CD4-positive, alpha-beta T cell treated with Interleukin-12 subunit alpha and Interleukin-12 subunit beta, for 1 hour (primary cell): ENCODE results near the gene SEMA3C.
"Not testable (repeated sequence)": the region's sequence is repeated elsewhere in the genome, so short reads cannot be mapped to it uniquely, and the experiment has no call there.

Experiments used
- DNase-seq: peaks from one replicate; pipeline ENCODE4 v3.0.0-alpha.2; 2020

SEMA3C gene

DNA sequence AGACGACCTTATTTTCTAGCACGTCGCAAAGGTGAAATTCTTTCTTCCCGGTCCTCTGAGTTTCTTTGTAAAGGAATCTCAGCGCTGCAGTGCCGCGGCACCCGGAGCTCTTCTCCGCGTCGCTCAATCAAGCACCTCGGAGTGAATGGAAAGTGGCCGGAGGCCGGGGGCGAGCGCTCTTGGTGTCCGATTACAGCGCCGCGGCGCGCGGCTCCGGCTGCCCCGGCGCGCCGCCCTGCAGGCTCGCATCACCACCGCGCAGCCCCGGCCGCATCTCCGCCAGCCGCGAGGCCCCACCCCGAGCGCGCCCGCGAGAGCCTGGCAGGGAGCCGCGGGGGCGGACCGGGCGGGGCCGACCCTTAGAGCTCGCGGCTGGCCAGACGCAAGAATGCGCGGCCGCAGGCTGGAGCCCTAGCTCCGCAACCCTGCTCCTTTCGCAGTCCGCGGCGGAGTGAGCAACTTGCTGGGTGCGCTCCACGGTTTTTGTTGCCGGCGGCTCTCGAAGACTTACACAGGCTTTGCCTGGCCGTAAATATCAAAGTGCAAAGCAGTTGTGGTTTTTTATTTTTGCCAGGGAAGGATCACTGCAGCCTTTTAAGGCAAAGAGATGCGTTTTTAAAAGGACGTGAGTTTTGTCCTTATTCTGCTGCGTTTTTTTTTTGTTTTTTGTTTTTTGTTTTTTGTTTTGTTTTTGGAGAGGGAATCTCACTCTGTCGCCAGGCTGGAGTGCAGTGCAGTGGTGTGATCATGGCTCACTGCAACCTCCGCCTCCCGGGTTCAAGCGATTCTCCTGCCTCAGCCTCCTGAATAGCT lies at the start of gene SEMA3C:
TSS of gene SEMA3C (minus strand) at position 143 of the 813 bp plus-strand sequence. CDS start 2,270 bp downstream, outside the sequence.
- no peak for DNase-seq

DNA sequence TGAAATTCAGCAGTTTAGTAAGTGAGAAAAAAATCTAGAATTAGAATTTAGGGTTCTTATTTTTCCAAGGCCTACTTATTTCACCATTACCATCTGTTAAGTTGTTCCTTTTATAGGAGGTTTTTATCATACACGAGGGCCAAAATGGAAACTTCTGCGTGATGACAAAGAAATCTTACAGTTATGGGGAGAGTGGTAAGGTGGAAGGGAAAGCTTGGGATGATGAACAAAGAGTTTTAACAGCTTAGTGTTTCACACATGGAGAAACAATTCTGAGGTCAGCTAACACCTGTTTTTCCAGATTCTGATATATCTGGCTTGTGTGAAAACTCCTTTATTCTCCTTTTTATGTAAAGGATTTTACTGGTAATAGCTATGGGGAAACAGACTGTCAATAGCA lies 49.8 kb upstream of the SEMA3C start:
- no peak for DNase-seq

DNA sequence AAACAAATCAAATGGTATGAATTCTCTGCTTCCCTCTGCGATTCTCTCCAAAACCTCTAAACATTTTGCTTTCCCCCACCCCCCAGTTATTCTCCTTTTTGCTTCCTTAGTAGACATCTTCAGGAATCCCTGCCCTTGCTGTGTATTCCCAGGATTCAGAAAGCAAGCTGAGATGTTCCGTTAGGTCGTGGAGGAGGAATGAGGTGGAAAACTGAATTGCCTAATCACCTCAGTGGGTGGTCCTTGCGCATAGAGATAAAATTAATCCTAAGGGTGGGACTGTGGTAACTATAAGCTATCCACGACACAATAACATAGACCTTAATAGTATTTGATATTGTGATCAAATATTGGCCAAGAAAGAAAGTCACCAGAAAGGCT lies 49.1 kb upstream of the SEMA3C start:
- no peak for DNase-seq

DNA sequence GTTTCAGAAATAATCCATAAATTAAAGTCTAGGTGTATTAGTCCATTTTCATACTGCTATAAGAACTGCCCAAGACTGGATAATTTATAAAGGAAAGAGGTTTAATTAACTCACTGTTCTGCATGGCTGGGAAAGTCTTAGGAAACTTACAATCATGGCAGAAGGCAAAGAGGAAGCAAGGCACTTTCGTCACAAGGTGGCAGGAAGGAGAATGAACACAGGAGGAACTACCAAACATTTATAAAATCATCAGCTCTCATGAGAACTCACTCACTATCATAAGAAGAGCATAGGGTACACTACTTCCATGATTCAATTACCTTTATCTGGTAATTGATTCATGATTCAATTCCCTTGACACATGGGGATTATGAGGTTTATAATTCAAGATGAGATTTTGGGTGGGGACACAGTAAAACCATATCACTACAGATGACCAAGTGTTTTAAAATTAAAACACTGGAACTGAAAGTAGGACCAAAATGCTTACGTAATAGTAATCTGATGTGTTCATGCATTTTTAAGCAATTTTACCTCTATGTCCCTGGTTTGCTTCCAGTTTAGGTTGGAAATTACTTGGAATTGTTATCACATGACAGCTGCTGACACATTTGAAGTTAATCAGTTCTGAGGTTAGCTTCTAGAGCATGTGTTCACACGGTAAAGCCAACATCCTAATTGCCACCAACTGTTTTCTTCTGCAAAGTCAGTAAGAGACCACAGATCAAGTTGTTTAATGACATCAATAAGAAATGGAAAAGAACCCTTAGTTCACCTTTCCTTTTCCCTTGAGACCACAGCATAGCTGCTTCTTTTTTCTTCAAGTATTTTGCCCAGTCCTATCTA lies 48.4 kb upstream of the SEMA3C start:
- DNase-seq = no peak

DNA sequence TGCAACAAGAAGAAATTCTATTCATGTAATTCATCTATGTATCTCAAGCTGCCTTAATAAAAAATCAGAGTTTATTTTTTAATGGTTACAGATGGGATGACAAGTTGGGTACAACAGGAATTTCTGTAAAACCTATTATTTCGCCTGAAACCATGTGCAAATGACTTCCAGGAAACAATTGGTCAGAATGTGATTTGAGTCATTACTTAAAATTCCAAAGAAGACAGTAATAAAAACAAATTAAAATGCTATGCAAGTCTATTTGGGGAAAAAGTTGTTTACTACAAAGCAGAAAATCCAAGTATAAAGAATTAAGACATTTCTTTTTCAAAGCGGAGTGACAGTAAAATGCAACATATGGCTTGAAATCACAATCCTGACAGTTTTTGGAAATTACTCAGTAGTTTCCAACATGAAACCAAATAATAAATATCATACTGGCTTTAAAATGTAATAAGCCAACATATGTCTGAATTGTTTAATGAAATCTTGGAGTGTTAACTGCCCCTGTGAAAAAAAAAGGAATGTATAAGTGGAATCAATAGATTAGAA lies 41.5 kb upstream of the SEMA3C start:
- DNase-seq = no peak

DNA sequence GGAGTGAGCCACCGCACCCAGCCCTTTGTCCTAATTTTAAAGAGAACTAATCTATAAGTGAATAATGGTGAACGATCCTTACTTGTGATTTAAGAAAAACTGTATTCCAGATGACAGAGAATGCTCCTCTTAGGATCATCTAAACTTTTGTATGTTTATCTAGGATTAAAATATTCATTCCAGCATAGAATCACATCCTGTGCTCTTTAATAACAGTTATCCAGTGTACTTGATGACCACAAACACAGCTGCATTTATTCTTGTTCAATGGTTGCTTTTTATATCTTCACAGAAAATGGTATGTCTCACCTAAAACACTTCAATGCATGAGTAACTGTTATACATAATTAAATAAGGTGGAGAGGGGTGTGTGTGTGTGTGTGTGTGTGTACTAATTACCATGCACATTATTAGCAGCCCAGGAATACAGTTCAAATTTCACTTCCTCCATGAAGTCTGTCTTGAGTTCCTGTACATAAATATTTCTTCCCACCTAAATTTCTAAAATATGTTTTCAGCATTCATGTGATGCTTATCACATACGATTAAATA lies 38.5 kb upstream of the SEMA3C start:
- DNase-seq = no peak

DNA sequence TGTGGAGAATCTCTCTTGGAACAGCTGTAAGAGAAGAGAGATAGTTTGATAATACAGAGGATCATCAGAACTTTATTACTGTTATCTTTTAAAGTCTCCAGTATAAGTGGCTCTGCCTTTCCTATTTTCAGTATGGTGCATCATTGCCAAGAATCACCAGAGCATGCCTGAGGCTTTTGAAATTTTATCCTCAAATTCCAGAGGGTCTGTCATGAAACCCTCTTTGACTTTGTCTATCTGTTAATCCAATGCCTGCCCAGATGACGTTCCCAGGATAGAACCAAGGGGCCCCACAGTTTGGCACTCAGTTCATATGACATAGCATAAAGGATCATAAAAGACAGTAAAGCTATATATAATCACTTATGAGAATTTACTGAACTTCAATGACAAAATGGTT lies 35.3 kb upstream of the SEMA3C start:
- DNase-seq = no peak

DNA sequence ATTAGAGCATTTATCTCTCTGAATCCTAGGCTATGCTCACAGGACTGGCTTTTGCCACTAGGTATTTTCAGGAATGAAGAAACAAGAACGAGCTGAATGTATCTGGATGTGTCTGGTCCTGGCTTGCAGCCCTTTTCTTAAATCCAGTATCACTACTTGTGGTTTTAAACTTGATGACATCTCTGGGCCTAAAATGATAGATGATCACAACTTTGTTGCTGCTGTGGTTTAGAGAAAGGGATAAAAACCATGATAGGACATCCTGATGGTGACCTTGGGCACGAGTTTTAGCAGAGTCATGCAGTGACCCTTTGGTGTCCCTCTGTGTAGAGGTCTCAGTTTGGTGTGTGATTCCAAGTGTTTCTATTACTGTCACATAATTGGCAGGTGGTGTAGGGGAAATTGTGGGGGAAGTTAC lies 31.7 kb upstream of the SEMA3C start:
- no peak for DNase-seq

DNA sequence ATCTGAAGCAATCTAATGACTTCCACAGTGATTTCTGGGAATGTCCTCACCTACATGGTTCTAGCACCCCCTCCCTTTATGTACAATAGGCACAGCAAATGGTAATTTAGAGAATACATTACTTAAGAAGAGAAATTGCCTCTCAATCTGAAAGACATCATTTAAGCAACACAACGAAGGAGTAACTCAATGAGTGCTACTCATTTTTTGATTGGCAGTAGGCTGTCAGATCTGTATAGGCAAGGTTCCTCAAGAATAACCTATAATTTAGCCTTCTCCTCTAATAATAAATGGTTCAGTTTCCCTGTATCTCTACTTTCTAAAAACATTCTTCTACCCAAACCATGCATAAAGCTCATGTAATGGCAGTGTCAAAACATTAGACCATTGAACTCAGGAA lies 30.6 kb upstream of the SEMA3C start:
- DNase-seq = no peak

DNA sequence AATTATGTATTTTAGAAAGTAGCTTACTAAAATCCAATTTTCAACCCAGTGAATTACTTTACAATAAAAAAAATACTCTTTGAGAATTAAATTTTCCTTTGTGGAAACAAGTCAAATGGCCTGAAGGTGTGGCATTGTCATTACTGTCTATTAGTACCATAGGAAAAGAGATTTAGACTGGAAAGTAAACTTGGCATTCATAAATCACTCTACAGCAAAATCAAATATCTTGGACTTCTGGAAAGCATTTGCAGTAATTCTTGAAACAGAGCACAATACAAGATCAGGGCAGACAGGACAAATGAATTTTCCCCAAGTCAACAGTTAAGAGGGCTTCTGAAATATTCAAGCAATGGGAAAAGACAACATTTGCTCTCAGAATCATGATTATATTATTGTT lies 28.0 kb upstream of the SEMA3C start:
- DNase-seq = no peak

DNA sequence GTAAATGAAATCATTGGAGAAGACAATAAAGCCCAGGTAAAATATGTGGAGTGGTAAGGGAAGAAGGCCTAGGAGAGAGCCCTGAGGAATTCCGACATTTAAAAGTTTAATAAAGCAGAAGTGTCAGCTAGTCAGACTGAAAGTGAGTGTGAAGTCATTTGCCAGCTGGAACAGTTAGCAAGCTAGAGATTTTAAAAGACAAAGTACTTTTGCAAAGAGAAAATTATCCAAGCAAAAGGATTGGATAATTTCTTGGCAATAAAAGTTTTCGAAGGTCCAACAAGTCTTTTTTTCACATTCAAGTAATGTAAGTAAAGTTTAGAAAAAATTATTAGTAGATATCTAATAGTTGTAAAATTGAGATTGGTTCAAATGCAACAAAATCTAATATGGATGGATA lies 27.1 kb upstream of the SEMA3C start:
- no peak for DNase-seq

DNA sequence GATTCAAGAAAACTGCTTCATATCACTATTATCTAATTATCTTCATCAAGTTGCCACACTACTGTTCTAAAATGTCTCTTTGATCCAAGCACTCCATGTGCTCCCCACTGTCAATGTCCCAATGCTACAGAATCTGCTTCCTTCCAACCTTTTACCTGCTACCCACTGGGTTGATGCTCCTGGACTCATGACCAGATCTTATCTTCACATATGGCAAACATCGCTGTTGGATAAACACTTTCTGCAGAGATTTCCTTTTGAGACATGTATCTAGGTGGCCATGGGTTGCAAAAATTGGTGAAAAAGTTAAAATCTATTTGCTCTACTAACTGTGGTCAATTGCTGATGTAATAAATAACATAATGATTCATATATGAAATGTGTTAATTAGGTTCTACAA lies 24.5 kb upstream of the SEMA3C start:
- DNase-seq = no peak

DNA sequence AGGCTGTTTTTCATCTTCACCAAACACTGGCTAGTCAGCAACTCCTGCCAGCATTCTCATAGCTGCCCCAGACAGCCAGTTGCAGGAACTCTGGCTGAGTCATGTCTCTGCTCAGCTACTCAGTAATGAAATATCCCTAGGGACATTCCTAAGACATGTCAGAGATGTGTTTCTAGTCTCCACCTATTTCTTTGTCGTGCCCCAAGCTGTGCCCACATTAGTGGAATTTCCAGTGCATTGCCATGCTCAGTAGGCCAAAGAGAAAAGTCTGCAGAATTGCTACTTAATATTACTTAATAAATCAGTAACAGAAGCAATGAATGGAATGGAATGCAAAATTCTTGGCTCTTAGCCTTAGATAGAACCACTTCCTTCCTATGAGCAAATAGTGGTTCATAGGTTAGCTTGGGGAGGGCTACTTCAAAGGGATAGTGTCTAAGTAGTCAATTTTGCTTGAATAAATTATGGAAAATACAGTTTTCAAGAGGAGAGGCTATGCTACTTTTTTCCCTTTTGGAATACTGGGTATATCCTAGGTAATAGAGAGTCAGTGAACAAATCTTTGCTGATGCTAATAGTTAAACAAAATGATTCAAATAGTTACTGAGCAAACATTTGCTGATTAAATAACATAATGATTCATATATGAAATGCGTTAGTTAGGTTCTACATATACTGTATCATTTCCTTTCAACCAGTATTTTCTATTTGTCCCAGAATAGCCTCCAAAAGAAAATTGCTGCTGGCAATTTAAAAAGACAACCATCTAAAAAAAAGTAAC lies 23.6 kb upstream of the SEMA3C start:
- no peak for DNase-seq

DNA sequence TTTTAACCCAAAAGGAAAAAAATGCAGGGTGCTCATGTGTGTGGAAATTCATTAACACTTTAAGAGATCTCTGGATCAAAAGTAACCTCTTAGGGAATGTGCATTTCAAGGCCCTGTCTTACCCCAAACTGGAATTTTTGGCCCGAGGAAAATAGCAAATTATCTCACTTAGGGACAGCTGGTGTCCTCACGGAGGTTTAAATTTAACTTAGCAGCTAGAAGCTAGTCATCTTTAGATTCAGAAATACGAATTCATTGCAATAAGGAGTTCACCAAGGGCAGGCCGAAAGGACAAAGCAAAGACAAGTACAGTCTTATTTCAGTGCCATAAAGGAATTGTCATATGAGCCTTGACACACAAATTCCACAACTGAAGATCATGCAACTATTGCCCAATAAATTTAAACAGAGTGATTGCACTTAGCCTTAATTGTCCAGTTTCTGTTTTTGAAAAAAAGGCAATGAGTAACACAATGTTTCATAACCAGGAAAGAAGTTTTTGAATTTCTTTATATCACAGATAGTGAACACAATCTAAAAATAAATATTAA lies 22.4 kb upstream of the SEMA3C start:
- no peak for DNase-seq

DNA sequence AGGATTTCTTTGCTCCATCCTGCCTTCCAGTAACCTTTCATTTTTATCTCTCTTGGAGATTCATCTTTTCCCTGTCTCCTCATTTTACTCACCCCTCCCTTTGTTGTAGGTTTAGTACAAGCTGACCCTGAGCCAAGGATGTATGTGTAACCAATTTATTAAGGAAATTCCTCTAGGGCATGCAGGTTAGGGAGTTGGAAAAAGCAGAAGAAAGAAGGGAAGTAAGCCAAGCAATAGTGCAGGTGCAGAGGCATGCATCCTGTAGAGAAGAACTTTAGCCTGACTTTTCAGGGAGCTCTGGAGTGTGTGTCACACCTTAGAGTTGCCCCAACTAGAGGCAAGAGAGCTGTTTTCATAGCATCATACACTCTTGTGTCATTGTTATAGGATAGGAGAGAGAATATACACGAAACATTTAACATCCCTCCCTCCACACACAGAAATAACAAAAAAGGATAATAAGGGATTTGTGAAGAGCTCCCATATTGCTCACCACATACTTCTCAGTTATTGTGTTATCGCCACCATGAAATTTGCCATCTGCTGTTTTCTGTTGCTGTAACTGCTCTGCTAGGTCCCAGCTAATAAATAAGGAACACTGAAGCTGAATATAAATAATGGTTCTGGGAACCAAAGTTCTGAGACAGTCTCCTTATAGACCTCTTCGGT lies 21.8 kb upstream of the SEMA3C start:
- no peak for DNase-seq

DNA sequence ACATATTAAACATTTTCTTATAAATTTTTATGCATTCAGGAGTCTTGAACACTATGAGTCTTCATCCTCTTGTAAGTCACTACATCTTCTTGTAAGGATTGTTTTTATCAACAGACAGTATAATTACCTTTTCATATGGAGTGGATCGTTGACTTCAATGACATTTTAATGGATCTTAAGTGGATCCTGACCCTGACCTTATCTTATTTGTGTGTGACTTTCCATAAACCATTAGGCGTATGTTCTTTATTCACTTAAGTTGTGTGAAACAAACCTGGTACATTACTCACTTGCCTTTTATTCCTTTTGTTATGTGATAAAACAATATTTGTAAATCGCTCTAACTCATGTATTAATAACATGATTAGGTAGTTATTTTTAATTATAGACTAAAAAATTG lies 18.5 kb upstream of the SEMA3C start:
- no peak for DNase-seq

DNA sequence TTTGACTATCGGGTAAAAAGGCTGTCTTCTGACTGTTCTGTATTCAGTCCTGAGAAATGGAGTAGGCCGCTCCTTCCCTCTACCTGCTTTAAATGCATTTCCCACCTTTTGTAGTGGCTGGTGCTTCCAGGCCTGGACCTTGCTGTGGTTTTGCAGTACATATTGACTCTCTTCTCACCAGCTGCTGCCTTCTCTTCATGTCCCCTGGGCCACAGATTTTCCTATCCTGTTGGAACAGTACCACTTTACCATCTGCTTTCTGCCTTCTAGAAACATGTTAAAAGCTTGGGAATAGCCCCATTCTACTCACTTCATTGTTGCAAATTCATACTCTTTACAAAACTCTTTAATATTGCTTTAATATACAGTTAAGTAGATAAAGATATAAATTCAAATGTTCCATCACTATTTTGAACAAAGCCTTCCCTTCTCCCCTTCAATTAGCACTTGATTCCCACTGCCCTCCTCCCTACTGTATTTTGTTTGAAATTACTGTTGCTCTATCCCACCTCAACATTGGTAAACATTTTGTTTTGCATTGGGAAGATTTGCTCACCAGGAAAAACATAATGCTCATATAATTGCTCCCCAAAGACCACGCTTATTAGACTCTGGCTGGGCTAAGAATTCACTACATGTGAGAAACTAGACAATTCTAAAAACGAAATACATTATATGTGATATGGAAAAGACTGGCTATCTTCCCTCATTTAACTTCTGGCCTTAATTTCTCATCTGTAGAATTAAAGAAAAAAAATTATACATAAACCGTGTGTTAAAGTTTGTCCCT lies 17.3 kb upstream of the SEMA3C start:
- no peak for DNase-seq

DNA sequence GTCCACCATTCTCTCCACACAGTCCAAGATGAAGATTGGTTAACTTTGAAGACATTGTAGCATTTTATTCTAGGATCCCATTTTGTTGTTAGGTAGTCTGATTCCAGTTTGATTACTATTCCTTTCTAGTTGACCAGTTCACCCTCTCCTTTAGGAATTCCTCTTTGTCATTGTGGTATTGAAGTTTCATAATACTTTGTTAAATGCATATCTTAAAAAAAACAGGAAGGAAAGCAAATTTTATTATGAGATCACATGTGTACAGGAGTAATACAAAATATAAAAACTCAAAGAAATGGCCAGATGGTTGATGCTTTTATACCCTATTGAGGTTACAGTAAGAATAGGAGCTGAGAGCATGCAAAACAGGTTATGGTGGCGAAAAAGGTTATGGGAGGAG lies 15.5 kb upstream of the SEMA3C start:
- DNase-seq = no peak

DNA sequence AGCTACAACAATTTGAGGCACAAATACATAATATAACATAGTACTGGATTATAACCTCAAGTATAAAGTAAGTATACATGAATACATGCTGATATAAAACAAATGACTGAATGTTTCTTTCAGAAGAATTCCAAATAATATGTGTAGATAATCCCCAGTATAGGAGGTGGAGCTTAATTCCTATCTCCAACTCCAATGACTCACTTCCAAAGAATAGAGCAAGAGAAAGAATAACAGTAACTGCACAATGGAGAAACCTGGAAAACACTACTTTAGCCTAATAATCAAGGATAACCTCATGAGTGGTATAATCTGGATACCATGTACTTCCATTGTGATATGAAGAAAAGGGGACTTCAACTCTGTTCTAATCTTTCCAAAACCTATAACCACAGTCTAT lies 13.7 kb upstream of the SEMA3C start:
- no peak for DNase-seq

DNA sequence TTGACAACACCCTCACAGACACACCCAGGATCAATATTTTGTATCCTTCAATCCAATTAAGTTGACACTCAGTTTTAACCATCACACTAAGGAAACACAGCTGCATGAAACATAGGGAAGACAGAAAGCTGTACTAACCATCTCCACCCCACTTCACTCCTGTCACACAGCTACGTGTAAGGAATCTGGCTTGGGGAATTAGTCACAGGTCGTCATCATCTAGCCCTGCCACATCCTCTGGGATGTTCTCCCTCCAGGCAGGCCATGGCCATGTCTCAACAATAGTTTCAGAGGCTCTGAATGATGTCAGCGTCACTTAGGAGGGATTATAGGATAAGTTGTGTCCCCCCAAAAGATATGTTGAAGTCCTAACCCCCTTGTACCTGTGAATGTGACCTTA lies 10.8 kb upstream of the SEMA3C start:
- DNase-seq = no peak

DNA sequence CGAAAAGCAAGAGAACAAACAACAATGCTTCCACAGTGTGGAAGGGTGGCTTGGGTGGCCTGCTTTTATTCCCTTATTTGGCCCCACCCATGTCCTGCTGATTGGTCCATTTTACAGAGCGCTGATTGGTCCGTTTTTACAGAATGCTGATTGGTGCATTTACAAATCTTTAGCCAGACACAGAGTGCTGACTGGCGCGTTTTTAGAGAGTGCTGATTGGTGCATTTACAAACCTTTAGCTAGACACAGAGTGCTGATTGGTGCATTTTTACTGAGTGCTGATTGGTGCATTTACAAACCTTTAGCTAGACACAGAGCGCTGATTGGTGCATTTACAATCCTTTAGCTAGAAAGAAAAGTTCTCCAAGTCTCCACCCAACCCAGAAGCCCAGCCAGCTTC lies 8.1 kb upstream of the SEMA3C start:
- DNase-seq = not testable (repeated sequence)
